Activated CD4-positive, alpha-beta T cell treated with anti-CD3 and anti-CD28 coated beads, Interleukin-2, Interleukin-6, amounts not matched to agents 100 ng/mL and 50 ng/mL, durations not matched to agents 16 hours and 8 hours (primary cell): ENCODE results near the gene SBF2.

Experiments
- DNase-seq: peaks from one replicate; pipeline ENCODE4 v3.0.0-alpha.2; 2020

Gene SBF2

DNA sequence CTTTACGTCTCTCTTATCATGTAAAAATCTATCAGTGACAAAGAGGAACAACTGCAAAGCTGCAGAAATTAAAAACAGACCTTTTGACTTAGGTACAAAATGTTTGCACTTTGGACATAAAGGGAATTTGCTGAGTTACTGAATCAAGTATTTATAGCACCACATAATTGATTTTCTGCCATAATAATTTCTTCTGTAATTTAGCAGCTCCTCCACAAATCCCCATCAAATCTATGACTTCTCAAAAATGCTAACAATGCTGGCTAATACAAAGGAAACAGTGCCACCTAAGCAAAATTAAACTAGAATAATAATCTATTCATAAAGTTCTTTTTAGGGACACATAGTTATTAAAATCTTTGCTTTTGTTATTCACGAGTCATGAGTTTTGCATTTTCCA is 415.1 kb downstream of the SBF2 start:
- no peak for DNase-seq

DNA sequence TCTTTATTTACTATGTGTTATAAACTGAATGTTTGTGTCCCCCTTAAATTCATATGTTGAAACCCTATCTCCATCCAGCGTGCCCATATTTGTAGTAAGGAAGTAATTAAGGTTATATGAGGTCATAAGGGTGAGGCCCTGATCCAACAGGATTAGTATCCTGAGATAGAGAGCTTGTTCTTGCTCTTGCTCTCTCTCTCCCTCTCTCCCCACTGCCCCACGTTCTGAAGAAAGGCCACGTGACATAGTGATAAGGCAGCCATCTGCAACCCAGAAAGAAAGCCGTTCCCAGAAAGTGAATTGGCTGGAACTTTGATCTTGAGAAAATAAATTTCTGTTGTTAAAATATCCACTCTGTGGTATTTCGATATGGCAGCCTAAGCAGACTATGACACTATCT is 417.7 kb downstream of the SBF2 start:
- no peak for DNase-seq

DNA sequence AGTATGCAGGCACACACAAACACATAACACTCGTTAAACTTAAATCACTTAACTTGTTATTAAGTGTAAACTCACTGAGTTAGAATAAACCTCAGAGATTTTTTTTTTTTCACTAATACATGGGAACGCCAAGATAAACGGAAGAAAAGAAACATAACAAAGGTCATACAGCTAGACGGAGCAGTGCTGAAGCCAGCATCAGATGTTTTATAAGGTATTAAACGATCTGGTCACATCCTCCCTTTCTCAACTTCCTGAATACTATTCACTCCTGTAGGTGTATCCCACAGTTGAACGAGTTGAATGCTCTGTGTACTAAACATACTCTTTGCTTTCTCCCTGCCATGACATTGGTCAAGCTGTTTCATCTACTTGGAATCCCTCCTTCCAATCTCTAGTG is 418.2 kb downstream of the SBF2 start:
- no peak for DNase-seq

DNA sequence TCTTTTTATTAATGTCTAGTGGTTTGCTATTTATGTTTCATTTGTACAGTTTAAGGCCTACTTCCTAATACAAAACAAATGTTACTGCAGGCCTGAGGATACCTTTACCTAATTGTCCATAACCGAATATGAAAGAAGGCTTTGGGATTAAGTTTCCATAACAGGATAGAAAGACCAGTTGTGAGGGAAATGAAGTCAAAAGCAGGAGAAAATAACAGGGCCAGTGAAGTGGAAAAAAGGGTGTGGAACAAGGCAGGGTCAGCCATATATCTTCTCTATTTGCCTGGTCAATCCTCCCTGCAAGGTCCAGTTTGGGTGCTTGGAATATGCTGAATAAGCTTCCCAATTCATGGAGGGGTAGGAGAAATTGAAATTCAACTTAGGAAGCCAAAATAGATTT is 418.6 kb downstream of the SBF2 start:
- no peak for DNase-seq

DNA sequence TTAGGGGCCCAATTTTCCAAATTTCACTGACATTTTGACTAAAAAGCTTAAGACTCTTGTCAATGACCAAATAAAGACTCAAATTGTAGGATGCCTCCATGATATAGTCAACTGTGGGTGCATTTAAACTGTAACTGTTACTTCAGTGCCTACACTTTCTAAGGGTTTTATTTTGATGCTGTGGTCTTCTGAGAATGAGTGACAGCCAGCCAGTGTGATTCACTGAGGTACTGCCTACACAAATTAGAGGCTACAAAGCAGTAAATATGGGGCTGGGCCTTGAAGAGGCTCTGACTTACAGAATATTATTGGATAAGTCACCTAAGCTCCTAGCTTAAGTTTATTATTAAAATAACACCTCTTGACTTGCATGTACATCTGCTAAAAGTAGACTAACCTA is 419.6 kb downstream of the SBF2 start:
- DNase-seq: no peak

DNA sequence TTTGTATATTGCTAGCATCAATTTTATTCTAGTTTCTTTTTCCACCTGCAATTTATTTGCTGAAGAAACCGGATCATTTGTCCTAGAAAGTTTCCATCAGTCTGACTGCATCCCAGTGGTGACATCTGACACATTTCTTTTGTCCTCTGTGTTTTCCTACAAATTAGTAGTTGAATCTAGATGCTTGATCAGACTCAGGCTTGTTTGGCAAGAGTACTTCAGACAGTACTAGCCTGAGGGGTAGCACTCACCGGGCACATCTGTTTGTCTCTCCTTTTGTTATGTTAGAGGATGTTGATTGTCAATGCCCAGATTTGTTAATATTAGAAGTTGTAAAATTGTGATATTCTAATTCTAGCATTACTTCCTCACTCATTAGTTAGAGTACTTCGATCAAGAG is 425.4 kb downstream of the SBF2 start:
- DNase-seq: no peak

DNA sequence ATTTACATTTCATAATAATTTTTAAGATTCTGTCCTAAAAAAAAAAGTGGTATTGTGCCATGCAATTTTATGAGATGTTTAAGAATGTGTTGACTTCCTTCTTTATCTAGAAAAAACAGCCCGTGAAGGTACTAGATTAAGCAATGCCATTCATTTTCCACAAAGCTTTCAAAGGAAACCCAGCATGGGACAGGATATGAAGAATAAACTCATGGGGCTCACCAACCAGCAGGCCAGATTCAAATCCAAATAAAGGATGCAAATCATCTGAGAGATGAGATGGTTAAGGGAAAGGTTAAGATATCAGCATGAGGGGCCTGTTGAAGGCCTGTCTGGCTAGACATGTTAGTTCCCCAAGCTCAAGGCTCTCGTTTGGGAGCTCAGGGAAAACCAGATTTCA is 431.0 kb downstream of the SBF2 start:
- no peak for DNase-seq

DNA sequence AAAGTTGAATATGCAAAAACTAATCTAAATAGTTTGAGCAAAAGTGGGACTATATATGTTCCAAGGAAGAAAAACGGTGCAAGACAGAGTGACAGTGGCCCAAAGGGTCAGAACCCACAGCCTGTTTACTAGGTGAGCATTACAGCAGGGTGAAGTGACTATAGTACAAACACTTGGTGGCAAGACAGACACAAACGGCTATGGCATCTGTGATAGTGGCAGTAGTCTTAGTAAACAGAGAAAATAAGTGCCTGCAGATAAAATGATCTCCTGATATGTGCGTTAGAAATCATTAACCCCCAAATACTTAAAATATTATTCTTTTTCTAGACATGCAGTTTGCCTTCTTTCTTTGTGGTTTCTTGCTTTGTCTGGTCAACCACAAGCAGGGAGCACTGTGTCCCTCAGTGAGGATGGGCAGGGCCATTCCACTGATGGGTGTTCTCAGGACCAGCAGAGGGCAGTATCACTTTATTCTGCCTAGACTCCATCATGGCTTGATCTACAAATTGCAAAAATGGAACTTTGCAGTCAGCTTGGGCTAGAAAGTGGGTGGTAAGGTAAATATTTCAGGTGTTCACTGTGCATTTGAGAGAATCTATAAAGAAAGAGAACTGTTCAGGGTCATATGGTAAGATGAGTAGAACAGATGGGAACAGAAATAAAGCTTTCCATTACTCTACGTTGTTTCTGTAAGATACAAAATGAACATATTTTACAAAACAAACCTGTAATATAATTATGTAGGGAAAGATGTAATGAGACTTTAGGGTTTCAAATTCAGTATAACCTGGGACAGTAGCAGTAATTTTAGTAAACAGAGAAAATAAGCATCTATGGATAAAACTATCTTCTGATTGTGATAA is 431.9 kb downstream of the SBF2 start:
- DNase-seq: peak; percentile 76

DNA sequence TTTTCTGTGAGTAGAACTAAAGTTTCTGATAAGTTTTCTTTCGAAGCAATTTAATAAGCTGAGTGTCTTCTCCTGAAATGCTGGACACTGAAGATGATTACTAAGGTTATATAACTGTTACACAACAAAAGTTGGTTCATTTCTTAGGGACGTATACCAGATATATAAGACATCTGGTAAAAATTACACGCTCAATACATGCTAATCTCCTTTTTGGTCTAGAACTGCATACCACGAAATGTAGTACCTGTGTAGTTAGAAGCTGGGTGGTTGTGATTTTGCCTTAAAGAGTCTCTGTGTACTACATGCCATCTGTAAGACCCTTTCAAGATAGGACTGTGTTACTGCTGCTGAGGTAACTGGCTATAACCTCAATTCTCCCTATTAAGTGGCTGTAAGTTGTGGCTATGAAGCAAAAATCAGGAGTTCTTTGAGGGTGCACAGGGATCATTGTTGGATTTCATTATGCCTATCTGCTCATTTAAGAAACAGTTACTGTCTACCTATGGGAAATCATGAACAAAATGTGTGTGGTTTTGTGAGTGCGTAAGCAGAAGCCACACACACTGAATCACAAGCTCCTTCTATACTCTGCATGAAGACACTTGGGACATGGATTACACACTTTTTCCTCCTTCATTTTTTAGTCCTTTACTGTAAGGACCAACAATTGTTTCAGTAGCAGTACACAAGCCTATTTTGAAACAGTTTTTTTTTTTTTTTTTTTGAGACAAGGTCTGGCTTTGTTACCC is 434.3 kb downstream of the SBF2 start:
- DNase-seq: peak; percentile 33

DNA sequence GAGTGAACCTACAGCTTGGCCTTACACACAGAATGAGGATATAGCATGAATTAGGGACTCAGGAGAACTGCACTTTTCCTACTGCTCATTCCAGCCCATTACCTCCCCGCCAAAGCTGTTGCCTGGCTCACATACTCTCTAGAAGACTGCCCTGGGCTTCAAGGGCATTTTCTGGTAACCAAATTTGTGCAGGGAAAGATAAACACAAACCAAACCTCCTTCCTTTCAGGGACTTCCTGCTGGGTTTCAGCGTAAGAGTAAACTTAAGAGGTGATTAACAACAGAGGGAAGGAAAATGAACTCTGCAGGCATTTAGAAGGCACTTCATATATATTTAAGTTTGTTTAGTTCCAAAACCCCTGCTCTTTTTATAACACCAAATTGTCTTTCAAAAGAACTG is 435.2 kb downstream of the SBF2 start:
- peak; percentile 23 for DNase-seq

DNA sequence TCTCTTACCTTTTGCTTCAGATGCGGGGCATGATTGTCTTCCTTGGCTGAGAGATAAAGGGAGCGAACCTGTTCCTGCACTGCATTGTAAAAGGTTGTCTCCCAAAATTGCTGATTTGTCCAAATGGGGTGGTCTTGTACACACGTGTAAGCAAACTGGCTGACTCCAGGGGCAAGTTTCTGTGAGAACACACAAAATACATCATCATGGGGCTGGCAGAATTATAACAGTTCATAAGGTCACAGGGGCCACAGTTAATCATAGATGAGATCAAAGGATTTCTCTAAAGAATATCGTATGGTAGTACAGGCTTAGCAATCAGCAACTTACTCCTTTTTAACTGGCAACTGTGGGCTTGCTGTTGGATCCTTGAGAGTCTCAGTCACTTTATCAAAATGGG is 435.8 kb downstream of the SBF2 start:
- DNase-seq: no peak

DNA sequence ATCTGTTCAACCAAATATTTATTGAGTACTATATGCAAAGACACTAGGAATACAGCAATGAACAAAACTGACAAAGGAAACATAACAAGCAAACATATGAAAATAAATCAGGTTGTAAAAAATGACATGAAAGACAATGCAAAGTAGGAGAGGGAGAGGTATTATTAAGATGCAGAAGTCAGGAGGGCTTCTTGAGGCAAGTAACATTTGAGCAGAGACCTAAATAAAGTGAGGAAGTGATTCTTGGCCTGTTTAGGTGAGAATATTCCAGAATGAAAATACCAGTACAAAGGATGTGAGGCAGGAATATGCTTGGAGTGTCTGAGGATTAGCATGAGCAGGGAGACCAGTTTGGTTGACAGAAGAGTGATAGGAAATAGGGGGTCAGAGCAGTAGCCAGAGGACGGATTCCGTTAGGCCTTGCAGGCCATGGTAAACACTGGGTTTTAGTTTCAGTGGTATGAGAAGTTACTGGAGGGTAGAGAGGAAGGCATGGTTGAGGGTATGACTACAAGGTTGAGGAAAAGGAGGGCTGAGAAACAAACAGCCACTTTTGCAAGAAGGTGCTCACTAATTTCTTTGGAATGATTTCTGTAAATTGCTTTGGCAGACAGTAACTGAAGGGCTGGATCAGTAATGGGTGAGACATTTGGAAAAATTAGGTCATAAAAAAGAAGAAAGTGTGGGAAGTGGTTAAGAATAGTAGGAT is 438.3 kb downstream of the SBF2 start:
- no peak for DNase-seq

DNA sequence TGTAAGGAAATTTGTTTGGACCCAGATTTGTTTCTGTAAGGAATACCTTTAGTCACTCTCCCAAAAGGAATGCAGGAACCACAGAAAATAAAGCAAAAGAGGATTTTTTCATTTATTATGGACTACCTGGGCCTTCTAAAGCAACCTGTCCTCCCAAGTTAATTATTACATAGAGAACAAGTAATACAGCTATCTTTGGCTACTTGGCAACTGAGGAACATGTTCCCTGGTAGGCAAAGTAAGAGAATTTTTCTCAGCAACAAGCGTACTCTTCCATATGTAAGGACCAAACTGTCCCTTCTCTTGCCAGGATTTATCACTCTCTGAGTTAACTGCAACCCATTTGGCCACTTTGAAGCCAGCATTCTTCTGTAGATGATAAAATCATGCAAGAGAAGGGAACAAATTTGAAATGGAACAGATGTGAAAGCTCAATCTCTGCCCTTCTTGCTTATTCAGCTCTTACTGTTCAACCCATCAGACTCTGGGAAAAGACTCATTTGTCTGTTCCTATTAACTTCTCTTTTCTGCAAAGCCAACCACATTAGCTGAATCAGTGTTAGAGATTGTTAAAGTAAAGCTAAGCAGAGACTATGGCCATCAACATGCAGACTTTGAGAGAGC is 440.0 kb downstream of the SBF2 start:
- no peak for DNase-seq

DNA sequence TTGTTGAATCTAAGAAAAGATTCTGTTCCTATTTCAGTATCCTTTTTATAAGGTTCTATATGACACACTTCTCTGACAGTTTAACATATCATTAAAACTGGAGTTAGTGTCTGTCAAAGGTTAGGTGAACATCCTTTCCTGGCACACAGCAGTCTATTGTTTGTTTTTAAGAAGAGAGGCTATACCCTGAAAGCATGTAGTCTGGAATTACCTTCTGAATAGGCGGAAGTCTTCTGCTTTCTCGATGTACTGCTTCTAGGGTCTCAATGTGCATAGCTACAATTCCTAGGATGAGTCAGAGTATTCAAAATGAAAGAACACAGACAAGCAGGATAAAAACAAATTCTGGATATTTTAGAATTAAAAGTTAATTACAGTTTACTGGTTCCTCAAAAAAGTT is 441.6 kb downstream of the SBF2 start:
- no peak for DNase-seq

DNA sequence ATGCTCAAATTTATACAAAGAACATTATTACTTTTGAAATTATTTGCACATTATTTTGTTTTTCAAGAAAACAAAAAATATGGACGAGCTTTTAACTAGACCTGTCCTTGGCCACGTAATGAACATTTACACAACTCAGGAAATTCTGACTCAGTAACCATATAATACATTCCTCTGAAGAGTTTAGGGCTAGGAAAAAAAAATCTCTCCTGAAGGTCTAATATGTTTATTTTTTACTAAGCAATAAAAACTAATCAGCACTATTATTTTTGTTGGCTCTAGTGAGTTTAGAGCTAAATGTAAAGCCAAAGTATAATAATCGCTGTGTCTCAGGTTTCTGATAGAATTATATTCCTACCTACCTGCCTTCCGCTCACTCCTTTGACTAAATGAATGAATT is 442.7 kb downstream of the SBF2 start:
- no peak for DNase-seq

DNA sequence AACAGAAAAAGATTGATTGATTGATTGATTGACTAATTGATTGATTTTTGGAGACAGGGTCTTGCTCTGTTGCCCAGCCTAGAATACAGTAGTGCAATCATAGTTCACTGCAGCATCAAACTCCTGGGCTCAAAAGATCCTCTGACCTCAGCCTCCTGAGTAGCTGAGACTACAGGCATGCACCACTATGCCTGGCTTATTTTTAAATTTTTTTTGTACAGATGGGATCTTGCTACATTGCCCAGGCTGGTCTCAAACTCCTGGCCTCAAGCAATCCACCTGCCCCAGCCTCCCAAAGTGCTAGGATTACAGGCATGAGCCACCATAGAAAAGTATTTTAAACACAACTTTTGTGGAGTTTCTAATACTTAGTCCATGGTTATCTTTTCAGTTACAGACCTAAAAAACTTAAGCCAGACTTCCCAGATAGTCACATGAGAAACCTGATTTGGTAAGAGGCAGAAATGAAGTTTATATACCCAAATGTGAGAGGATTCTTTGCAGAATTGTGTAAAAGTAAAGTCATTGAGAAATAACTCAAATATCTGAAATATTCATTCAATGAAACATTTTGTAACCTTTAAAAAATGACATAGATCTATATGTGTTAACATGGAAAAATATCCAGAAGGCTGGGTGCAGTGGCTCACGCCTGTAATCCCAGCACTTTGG is 443.7 kb downstream of the SBF2 start:
- no peak for DNase-seq

DNA sequence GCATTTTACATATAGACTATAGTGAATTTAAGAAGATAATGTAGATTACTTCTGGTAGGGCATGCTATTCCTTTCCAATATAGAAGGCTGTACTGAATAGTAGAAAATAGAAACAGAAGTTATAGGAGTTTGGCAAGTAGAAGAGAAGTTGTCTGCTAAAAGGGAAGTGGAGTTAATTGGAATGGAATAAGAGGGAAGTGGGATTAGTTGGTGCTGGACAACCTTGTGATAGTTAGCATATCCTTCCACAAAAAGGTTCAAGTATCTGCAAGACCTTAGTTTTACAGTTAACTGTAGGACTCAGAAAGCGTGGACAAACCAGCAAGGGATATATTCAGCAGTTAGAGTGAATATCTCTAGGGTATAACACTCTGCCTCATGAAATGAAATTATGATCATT is 444.6 kb downstream of the SBF2 start:
- no peak for DNase-seq

DNA sequence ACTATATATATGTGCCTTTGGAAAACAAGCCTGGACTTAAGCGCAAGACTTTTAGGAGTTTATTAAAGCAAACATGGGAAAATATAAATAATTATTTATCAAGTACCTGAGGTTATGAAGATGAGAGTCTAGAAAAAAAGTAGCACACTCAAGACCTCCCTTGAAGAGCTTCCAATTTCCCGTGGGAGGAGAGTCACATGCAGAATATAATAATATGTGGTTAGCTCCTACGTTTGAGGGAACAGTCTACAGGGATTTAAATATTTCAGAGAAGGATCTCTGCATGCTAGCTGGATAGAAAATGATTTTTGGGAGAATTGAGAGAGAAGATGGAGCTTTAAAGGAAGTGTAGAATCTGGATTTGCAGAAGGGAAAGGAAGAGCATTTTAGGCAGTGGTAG is 446.4 kb downstream of the SBF2 start:
- DNase-seq: no peak

DNA sequence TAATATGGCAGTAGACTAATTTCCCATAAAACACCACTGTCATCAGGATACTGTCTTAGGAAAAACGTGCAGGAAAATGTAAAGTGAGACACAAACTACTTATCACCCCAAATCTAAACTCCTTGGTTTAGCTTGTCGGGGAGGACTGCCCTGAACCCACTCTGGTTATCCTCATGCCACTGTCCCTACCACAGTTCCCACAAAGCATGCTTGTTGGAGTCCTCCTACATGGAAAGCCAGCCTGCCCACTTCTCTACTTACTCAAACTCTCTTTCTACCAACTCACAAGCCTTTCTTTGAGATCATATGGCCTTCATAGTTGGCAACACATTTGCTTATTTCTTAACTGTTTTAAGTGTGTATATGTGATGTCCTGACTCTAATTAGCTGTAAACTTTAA is 451.1 kb downstream of the SBF2 start:
- no peak for DNase-seq

DNA sequence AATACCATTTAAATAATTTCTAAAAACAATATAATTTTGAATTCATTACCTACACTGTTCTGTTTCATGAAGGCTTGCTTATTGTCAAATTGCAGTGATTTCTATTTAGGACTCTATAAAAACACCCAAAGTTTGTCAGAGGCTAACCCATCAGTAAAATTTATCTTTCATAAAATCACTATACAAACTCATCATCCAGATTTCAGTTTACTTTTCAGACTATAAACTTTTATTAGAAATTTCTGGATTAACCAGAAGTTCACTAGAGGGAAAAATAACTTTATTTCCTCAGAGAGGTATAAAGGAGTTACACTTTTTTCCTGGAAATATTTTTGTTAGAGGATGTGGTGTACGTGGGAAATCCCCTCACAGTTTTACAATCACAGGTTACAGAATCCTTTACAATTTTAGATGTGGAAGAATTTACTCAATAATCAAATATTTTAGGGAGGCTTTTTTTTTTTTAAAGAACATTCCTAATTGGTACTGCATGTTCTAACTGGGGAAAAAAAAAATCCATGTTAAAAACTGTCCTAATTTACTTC is 453.5 kb downstream of the SBF2 start:
- peak; percentile 41 for DNase-seq

DNA sequence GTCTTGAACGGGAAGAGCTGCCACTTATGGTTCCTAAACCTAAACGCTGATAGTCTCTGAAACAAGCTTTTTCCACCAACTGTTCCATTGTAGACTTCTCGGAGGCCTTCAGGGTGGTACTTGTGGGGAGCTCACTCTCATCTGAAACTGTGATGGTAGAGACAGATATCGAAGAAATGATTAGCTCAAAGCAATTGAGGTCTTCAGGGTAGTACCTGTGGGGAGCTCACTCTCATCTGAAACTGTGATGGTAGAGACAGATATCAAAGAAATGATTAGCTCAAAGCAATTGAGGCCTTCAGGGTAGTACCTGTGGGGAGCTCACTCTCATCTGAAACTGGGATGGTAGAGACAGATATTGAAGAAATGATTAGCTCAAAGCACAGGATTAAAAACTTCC is 454.5 kb downstream of the SBF2 start:
- DNase-seq: no peak

DNA sequence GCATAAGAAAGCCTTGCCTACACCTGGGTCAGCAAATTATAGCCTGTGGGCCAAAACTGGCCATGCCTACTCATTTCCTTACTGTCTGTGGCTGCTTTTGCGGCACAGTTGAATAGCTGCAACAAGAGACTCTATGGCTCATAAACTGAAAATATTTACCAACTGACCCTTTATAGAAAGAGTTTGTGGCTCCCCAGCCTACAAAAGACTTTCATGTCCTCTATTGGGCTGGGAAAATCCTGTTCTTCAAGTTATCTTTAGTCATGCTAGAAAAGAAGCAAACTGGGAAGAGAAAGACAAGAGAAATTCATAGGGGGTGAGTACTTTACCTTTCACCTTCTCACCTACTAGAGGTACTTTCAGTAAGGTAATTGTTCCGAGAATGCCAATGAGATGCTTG is 455.1 kb downstream of the SBF2 start:
- DNase-seq: peak; percentile 18

DNA sequence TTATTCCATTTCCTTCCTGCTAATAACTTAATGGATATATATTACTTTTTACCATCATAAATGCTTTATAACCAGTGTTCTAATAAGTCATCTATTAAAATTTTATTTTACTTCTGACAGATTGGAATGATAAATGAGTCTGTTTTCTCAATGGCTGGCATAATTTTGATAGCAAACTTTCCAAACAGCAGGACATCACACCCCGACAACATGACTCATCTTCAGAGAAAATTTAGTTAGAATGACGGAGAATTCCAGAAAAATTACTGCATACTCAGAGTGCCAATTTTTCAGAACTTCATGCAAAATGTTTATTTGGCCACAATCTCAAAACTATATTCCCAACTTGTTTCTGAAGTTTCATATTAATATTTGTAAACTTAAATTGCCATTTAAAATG is 455.8 kb downstream of the SBF2 start:
- DNase-seq: no peak
